Measurements from ENCODE around the gene RNF13.

DNA sequence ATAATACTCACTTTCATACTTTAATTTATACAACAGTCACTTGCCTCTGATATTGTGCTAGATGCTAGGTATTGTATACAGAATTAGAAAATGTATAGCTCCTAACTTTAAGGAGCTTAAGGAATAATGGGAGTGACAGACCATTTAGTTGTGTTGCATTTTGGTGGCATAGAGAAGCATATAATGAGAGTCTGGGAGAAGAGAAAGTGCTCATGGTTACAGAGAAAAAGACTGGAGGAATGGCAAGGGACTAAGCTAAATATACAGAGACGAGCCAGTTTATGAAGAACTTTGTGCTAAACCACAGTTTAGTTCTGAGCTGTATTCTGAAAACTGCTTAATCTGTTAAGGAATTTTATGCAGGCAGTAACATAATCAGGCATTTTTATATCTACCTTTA is 6.4 kb downstream of the RNF13 start:
- no peak for TF ChIP-seq FOXK1 (CRISPR knock-in tag; IDR thresholded peaks at IDR 0.05)
- TF ChIP-seq EMX1 (CRISPR knock-in tag; IDR thresholded peaks at IDR 0.05), result no peak
- no peak for TF ChIP-seq CTCF (IDR thresholded peaks at IDR 0.05)
- no peak for TF ChIP-seq ZNF219 (CRISPR knock-in tag; IDR thresholded peaks at IDR 0.05; ENCODE audit: borderline replicate concordance)
- TF ChIP-seq USF2 (CRISPR knock-in tag; IDR thresholded peaks at IDR 0.05), result no peak

Data from WTC11 (cell line).